Measurements from ENCODE around the gene ITGB2.
"Not testable (repeated sequence)": the region's sequence is repeated elsewhere in the genome, so short reads cannot be mapped to it uniquely, and the experiment has no call there.

ITGB2 gene

GRCh38 chr21:44925378-44925755 lies 4.7 kb upstream of the ITGB2 start:
- no peak for DNase-seq

GRCh38 chr21:44924606-44925377 lies 4.1 kb upstream of the ITGB2 start:
- DNase-seq, result no peak

GRCh38 chr21:44923480-44924084 lies 2.9 kb upstream of the ITGB2 start:
- DNase-seq, result no peak

GRCh38 chr21:44921928-44922327 lies 1.2 kb upstream of the ITGB2 start:
- no peak for DNase-seq

GRCh38 chr21:44919913-44920693 lies 596 bp downstream of the ITGB2 start:
- DNase-seq, result no peak

- DNase-seq, result no peak
These were observed 1.4 kb downstream of the ITGB2 start for GRCh38 chr21:44919111-44919912.

- DNase-seq, result no peak
These were observed 2.1 kb downstream of the ITGB2 start for GRCh38 chr21:44918581-44919033.

GRCh38 chr21:44918107-44918470 lies 2.6 kb downstream of the ITGB2 start:
- no peak for DNase-seq

GRCh38 chr21:44917446-44918106 lies 3.1 kb downstream of the ITGB2 start:
- no peak for DNase-seq

- DNase-seq, result no peak
These were observed 3.7 kb downstream of the ITGB2 start for GRCh38 chr21:44916965-44917364.

GRCh38 chr21:44914176-44914874 lies 6.4 kb downstream of the ITGB2 start:
- DNase-seq, result no peak

GRCh38 chr21:44913425-44914175 lies 7.1 kb downstream of the ITGB2 start:
- DNase-seq, result no peak

GRCh38 chr21:44912506-44913412 lies 7.9 kb downstream of the ITGB2 start:
- not testable (repeated sequence) for DNase-seq

- no peak for DNase-seq
These were observed 8.6 kb downstream of the ITGB2 start for GRCh38 chr21:44912158-44912473.

GRCh38 chr21:44911384-44912157 lies 9.1 kb downstream of the ITGB2 start:
- DNase-seq, result no peak

GRCh38 chr21:44911068-44911383 lies 9.7 kb downstream of the ITGB2 start:
- DNase-seq, result no peak

GRCh38 chr21:44910229-44911067 lies 10.3 kb downstream of the ITGB2 start:
- DNase-seq, result no peak

GRCh38 chr21:44909719-44910118 lies 11.0 kb downstream of the ITGB2 start:
- DNase-seq, result no peak

- DNase-seq, result no peak
These were observed 11.8 kb downstream of the ITGB2 start for GRCh38 chr21:44908908-44909307.
